Transverse colon (tissue), 4 donors: ENCODE measurements around the gene MPDZ.

ENCODE experiments used
- POLR2A ChIP-seq: fragments of 450-650 bp; IDR thresholded peaks from one replicate; pipeline ENCODE4 v1.6.1; 2016; ENCODE audit warnings: antibody characterized with exemption, mild to moderate bottlenecking, moderate library complexity
- POLR2AphosphoS5 ChIP-seq, 3 donors: sonication (generic); formaldehyde crosslinking; IDR thresholded peaks; one replicate each; pipeline ENCODE4 v1.6.1; 2016; ENCODE audit warnings: antibody characterized with exemption in 3 of 3
- TF ChIP-seq, protein P1 (sequence below), 5 experiments: fragments of 200-600 bp in 3 of 5; fragments of 450-650 bp in 2 of 5; sonication (generic) in 3 of 5; IDR thresholded peaks; 1 replicate in 2 of 5; 2 replicates in 3 of 5; pipeline ENCODE4 v1.5.1; 2016 to 2017; ENCODE audit warnings: antibody characterized with exemption in 5 of 5, inconsistent platforms in 3 of 5, mild to moderate bottlenecking in 2 of 5, moderate library complexity in 1 of 5

DNA sequence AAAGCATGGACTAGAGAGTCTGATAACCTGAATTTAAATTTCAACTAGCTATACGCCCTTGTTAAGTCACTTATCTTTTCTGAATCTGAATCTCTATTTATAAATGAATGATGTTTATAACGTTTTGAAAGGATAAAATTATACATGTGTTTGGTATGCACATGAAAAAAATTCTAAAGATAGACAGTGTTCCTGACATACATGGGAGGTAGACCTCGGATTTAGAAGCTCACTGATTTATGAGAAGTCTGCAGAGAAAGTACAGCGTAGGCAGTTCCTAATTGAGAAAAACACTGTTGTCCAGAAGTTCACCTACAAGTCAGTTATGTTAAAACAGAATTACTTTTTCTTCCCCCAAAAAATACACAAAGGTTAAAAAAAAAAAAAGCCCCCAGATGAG lies 26.6 kb downstream of the MPDZ start:
- TF ChIP-seq, protein P1, sequence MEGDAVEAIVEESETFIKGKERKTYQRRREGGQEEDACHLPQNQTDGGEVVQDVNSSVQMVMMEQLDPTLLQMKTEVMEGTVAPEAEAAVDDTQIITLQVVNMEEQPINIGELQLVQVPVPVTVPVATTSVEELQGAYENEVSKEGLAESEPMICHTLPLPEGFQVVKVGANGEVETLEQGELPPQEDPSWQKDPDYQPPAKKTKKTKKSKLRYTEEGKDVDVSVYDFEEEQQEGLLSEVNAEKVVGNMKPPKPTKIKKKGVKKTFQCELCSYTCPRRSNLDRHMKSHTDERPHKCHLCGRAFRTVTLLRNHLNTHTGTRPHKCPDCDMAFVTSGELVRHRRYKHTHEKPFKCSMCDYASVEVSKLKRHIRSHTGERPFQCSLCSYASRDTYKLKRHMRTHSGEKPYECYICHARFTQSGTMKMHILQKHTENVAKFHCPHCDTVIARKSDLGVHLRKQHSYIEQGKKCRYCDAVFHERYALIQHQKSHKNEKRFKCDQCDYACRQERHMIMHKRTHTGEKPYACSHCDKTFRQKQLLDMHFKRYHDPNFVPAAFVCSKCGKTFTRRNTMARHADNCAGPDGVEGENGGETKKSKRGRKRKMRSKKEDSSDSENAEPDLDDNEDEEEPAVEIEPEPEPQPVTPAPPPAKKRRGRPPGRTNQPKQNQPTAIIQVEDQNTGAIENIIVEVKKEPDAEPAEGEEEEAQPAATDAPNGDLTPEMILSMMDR (IDR thresholded peaks at IDR 0.05) = no peak
- TF ChIP-seq POLR2AphosphoS5 (IDR thresholded peaks at IDR 0.05) (no peak), POLR2A (no peak)
